HCT116 (cell line): ENCODE results near the gene FGF14. TPM values are rescaled to one million over a fixed set of nuclear protein-coding genes. Genes with fewer than 3 reads are reported as not detected.

Experiments used
- ATAC-seq: fragments of 200-7000 bp; cut with Tn5 transposase; 2 replicates; pipeline ENCODE4 v1.9.1; 2020; ENCODE audit warnings: mild to moderate bottlenecking, moderate library complexity
- BruUV-seq: library from RNA; stranded (reverse); fragments of 400-500 nt; replicated peaks from 2 replicates; lab custom pipeline; 2021; lab: Mats Ljungman, UMichigan
- CTCF ChIA-PET: fragments of 300-600 bp; sonication (Branson Sonifier 250); formaldehyde crosslinking; loops from one replicate; lab custom pipeline; 2021; ENCODE audit warnings: antibody characterized with exemption; lab: Charles Lee
- POLR2A ChIA-PET: fragments of 300-600, 350-600 bp; sonication (Branson Sonifier 250); formaldehyde crosslinking; loops from one replicate; lab custom pipeline; 2021; ENCODE audit warnings: antibody characterized with exemption; lab: Charles Lee
- RAD21 ChIA-PET, 2 experiments: fragments of 300-600 bp; sonication (Branson Sonifier 250); formaldehyde crosslinking; loops; one replicate each; lab custom pipeline; 2023; ENCODE audit warnings: low total read pairs in 2 of 2; ENCODE audit not compliant: uncharacterized antibody in 2 of 2, unreplicated experiment in 2 of 2, low non-redundant PET in 1 of 2; lab: Charles Lee
- DNase-seq: peaks from one replicate; pipeline ENCODE4 v3.0.0-alpha.2; 2010; ENCODE audit warnings: low read depth, low spot score
- H2AFZ ChIP-seq: fragments of 200-600 bp; shearing (Covaris generic), sonication (generic); 2 replicates; pipeline ENCODE4 v1.6.1; 2017; ENCODE audit warnings: low read depth, mixed run types, mixed read lengths, antibody characterized with exemption, low read length; ENCODE audit not compliant: poor library complexity, severe bottlenecking
- H3K27ac ChIP-seq: 2 replicates; pipeline ENCODE4 v1.5.1; 2012; ENCODE audit warnings: low read depth, low read length
- H3K27me3 ChIP-seq: fragments of 200-600 bp; sonication (generic); 2 replicates; pipeline ENCODE4 v1.6.1; 2016; ENCODE audit warnings: mixed run types, low read length, mixed read lengths; ENCODE audit not compliant: insufficient read depth
- H3K36me3 ChIP-seq, 2 experiments: fragments of 200-500 bp in 1 of 2; fragments of 200-600 bp in 1 of 2; sonication (Bioruptor generic) in 1 of 2; sonication (generic) in 1 of 2; 2 replicates each; pipeline versions ENCODE4 v1.5.1 to v1.6.1; 2014 to 2016; ENCODE audit warnings: low read length in 2 of 2, inconsistent platforms in 1 of 2, mixed read lengths in 1 of 2, mixed run types in 1 of 2; ENCODE audit not compliant: insufficient read depth in 2 of 2, control insufficient read depth in 1 of 2
- H3K4me1 ChIP-seq, 2 experiments: fragments of 200-600 bp in 1 of 2; sonication (generic) in 1 of 2; 2 replicates each; pipeline versions ENCODE4 v1.5.1 to v1.6.1; 2012 to 2017; ENCODE audit warnings: low read length in 2 of 2, inconsistent platforms in 1 of 2, mild to moderate bottlenecking in 1 of 2, mixed read lengths in 1 of 2, mixed run types in 1 of 2, moderate library complexity in 1 of 2; ENCODE audit not compliant: insufficient read depth in 2 of 2, control insufficient read depth in 1 of 2
- H3K4me2 ChIP-seq: fragments of 200-600 bp; sonication (generic); 2 replicates; pipeline ENCODE4 v1.6.1; 2017; ENCODE audit warnings: mixed run types, low read length, mixed read lengths
- H3K4me3 ChIP-seq, 2 experiments: fragments of 200-600 bp in 1 of 2; sonication (generic) in 1 of 2; replicated peaks in 1 of 2; 2 replicates each; pipeline ENCODE4 v1.5.1; 2011 to 2016; ENCODE audit warnings: low read length in 2 of 2, control low read depth in 1 of 2, low read depth in 1 of 2, mild to moderate bottlenecking in 1 of 2, mixed read lengths in 1 of 2, mixed run types in 1 of 2
- H3K79me2 ChIP-seq: fragments of 200-600 bp; sonication (generic); 2 replicates; pipeline ENCODE4 v1.6.1; 2017; ENCODE audit warnings: mild to moderate bottlenecking, mixed run types, low read length, moderate library complexity, mixed read lengths; ENCODE audit not compliant: insufficient read depth
- H3K9ac ChIP-seq: fragments of 200-600 bp; sonication (generic); 2 replicates; pipeline ENCODE4 v1.6.1; 2016; ENCODE audit warnings: low read length, mixed read lengths
- H3K9me2 ChIP-seq: fragments of 200-600 bp; sonication (generic), shearing (Covaris generic); 2 replicates; pipeline ENCODE4 v1.6.1; 2017; ENCODE audit warnings: mixed run types, mild to moderate bottlenecking, moderate library complexity; ENCODE audit not compliant: insufficient read depth
- H3K9me3 ChIP-seq, 2 experiments: fragments of 200-500 bp in 1 of 2; fragments of 200-600 bp in 1 of 2; sonication (Bioruptor generic) in 1 of 2; sonication (generic) in 1 of 2; 2 replicates each; pipeline ENCODE4 v1.6.1; 2014 to 2017; ENCODE audit warnings: low read length in 2 of 2, mixed read lengths in 2 of 2, inconsistent platforms in 1 of 2, low read depth in 1 of 2, mild to moderate bottlenecking in 1 of 2, mixed run types in 1 of 2, moderate library complexity in 1 of 2; ENCODE audit not compliant: control insufficient read depth in 1 of 2, insufficient read depth in 1 of 2
- H4K20me1 ChIP-seq: fragments of 200-600 bp; sonication (generic), shearing (Covaris generic); 2 replicates; pipeline ENCODE4 v1.6.1; 2017; ENCODE audit warnings: mixed run types, mild to moderate bottlenecking, moderate library complexity; ENCODE audit not compliant: insufficient read depth
- POLR2AphosphoS5 ChIP-seq: IDR thresholded peaks from 2 replicates; pipeline ENCODE4 v1.6.1; 2011; ENCODE audit warnings: mild to moderate bottlenecking, low read depth, low read length, moderate library complexity
- intact Hi-C: fragments of 100-400 bp; cut with micrococcal nuclease; formaldehyde crosslinking; loops from 2 replicates; pipeline ENCODE4 v1.10.0; 2022
- total RNA-seq: library from RNA; stranded (reverse); gene quantifications from one replicate; pipeline ENCODE4 v1.2.1, GENCODE V29; 2021; ENCODE audit not compliant: unreplicated experiment
- TF ChIP-seq, protein P1 (sequence below): IDR thresholded peaks from 2 replicates; pipeline ENCODE4 v1.6.1; 2012; ENCODE audit warnings: low read depth
- TF ChIP-seq, protein P2 (sequence below): IDR thresholded peaks from 2 replicates; pipeline ENCODE4 v1.6.1; 2011; ENCODE audit warnings: mild to moderate bottlenecking, low read length, moderate library complexity; ENCODE audit not compliant: insufficient replicate concordance; ENCODE audit errors: extremely low read depth
- TF ChIP-seq, protein P3 (sequence below): IDR thresholded peaks from 2 replicates; pipeline ENCODE4 v1.6.1; 2012
- TF ChIP-seq, protein P4 (sequence below): IDR thresholded peaks from 2 replicates; pipeline ENCODE4 v1.6.1; 2012

The FGF14 gene
- total RNA-seq, 1 experiment from 2014 or later, result not detected

DNA sequence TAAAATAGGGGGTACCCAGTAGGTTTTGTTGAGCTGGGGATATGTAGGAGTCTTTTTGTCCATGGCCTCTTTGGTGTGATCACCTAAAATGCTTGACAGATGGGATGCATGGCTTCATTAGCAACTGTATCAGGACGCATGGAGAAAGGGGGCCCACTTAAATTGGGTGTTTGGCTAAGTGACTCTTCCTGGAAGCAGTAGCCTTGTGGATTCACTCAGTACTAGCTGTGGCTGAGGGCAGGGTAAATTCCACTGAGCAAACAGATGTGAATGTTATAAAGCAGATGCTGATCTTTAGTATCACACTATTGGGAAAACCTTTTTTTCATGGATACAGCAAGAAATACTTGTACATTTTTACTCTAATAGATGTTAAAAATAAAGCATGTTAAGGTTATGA lies 140.0 kb downstream of the FGF14 start:
- H2AFZ ChIP-seq, result no peak overlapping the region

More for the DNA sequence above, 140.0 kb downstream of the FGF14 start:
- no peak for DNase-seq
- no peak for TF ChIP-seq POLR2AphosphoS5
- TF ChIP-seq, protein P1, sequence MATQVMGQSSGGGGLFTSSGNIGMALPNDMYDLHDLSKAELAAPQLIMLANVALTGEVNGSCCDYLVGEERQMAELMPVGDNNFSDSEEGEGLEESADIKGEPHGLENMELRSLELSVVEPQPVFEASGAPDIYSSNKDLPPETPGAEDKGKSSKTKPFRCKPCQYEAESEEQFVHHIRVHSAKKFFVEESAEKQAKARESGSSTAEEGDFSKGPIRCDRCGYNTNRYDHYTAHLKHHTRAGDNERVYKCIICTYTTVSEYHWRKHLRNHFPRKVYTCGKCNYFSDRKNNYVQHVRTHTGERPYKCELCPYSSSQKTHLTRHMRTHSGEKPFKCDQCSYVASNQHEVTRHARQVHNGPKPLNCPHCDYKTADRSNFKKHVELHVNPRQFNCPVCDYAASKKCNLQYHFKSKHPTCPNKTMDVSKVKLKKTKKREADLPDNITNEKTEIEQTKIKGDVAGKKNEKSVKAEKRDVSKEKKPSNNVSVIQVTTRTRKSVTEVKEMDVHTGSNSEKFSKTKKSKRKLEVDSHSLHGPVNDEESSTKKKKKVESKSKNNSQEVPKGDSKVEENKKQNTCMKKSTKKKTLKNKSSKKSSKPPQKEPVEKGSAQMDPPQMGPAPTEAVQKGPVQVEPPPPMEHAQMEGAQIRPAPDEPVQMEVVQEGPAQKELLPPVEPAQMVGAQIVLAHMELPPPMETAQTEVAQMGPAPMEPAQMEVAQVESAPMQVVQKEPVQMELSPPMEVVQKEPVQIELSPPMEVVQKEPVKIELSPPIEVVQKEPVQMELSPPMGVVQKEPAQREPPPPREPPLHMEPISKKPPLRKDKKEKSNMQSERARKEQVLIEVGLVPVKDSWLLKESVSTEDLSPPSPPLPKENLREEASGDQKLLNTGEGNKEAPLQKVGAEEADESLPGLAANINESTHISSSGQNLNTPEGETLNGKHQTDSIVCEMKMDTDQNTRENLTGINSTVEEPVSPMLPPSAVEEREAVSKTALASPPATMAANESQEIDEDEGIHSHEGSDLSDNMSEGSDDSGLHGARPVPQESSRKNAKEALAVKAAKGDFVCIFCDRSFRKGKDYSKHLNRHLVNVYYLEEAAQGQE, result no peak
- TF ChIP-seq, protein P2, sequence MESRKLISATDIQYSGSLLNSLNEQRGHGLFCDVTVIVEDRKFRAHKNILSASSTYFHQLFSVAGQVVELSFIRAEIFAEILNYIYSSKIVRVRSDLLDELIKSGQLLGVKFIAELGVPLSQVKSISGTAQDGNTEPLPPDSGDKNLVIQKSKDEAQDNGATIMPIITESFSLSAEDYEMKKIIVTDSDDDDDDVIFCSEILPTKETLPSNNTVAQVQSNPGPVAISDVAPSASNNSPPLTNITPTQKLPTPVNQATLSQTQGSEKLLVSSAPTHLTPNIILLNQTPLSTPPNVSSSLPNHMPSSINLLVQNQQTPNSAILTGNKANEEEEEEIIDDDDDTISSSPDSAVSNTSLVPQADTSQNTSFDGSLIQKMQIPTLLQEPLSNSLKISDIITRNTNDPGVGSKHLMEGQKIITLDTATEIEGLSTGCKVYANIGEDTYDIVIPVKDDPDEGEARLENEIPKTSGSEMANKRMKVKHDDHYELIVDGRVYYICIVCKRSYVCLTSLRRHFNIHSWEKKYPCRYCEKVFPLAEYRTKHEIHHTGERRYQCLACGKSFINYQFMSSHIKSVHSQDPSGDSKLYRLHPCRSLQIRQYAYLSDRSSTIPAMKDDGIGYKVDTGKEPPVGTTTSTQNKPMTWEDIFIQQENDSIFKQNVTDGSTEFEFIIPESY, result no peak
- TF ChIP-seq, protein P3, sequence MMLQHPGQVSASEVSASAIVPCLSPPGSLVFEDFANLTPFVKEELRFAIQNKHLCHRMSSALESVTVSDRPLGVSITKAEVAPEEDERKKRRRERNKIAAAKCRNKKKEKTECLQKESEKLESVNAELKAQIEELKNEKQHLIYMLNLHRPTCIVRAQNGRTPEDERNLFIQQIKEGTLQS, result no peak
- TF ChIP-seq, protein P4, sequence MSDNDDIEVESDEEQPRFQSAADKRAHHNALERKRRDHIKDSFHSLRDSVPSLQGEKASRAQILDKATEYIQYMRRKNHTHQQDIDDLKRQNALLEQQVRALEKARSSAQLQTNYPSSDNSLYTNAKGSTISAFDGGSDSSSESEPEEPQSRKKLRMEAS, result no peak
- TF ChIP-seq, all 23 proteins: peak for 0
- H3K4me1 ChIP-seq, result no peaks in the 10 kb centered on the region
- no TSS peak for BruUV-seq
- H3K4me2 ChIP-seq, result no peak overlapping the region
- CTCF ChIA-PET, result no interaction called here
- no peak overlapping the region for H3K9ac ChIP-seq
- no peaks in the 10 kb centered on the region for H3K9me3 ChIP-seq
- no peaks in the 10 kb centered on the region for H3K79me2 ChIP-seq
- no peaks in the 10 kb centered on the region for H4K20me1 ChIP-seq
- H3K36me3 ChIP-seq, result no peaks in the 10 kb centered on the region
- RAD21 ChIA-PET, result no interaction called here
- POLR2A ChIA-PET, result no interaction called here
- H3K9me2 ChIP-seq, result no peaks in the 10 kb centered on the region
- no peak overlapping the region for H3K4me3 ChIP-seq
- intact Hi-C loops, result no loop called here
- no peak overlapping the region for H3K27ac ChIP-seq
- H3K27me3 ChIP-seq, result no peaks in the 10 kb centered on the region
- ATAC-seq, result no peak
